A549 treated with dexamethasone at 1 μM for 4 hours (cell line): ENCODE data around the gene TSC1. TPM values are rescaled to one million over a fixed set of nuclear protein-coding genes. Genes with fewer than 3 reads are reported as not detected.

Source experiments
- total RNA-seq: library from RNA; stranded (reverse); fragments of 200-300 nt; extraction: Qiagen RNA extraction; gene quantifications from 5 replicates; pipeline ENCODE4 v1.2.3, GENCODE V29; 2022

Gene TSC1
- total RNA-seq, result 14.7 to 17.3 TPM (median 17.1 TPM) in 5 replicates

DNA sequence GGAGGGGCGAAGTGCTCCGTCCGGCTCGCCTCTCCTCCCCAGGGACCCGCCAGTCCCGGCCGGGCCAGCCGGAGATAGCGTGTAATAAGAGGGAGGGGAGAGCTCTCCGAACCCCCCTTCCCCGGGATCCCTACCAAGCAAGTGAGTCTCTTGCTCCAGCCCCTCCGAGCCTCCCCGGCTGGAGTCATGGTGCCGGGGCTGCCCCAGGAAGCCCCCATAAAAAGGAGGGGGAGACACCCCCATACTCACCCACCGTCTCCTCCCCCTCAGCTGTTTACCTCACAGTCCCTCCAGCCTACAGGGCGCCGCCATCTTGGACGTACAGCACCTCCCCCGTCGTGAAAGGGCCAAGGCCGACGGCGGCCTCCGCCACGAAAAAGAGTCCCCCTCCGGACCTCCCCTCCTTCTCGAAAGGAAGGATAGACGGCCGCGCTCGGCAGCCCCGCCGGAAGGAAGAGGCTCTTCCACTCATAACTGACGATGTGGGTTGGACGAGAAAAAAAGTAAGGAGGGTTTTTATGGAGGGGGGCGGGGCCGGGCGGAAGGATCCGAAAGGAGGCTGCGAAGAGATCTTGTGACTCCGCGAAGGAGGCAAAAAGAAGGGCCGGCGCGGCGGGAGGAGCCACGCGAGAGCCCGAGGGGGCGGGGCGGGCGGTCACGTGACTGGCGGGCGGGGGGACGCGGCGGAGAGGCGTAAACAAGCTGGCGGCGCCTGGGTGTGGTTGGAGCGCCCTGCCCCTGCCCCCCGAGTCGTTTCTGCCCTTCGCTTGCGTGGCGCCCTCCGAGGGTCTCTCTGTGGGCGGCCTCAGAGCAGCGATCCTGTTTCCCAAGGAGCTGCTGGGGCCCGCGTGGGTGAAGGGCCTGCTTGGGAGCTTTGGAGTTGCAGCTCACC is at the start of gene TSC1:
Gene TSC1, minus strand, starts transcription at position 323 of the 892 bp plus-strand sequence. CDS start 15,744 bp downstream, outside the sequence.

DNA sequence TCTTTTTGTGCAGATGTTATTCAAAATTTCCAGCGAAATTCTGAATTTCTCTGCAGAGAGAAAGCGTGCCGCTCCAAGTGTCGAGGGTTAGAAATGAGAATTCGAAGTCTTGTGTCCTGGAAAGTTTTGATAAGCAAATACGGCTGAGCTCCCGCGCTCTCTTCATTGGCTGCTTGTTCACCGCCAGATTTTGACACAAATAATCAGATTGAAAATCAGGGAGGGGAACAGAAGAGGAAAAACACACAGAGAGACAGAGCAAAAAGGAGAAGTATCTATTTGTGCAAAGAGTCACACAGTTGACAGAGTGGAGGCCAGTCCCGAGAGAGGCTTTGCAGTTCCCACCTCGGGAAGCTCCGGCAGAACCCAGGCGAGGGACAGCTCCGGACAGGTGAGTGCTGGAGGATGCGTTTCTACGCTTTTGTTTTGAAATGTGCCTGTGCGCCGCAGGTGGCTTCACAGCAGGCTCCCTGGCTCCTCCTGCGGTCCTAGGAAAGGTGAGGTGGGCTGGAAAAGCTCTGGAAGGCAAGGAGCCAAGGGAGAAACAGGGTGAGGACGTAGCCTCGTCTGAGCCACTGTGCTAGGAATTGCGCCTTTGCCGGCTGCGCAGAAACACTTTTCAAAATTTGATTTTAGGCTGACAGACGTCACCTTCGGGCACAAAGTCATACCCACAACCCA is 34.2 kb upstream of the TSC1 start, which contains the start of gene GFI1B:
Gene GFI1B, plus strand, starts transcription at position 244 of the 681 bp plus-strand sequence. CDS start 7,985 bp downstream, outside the sequence.

DNA sequence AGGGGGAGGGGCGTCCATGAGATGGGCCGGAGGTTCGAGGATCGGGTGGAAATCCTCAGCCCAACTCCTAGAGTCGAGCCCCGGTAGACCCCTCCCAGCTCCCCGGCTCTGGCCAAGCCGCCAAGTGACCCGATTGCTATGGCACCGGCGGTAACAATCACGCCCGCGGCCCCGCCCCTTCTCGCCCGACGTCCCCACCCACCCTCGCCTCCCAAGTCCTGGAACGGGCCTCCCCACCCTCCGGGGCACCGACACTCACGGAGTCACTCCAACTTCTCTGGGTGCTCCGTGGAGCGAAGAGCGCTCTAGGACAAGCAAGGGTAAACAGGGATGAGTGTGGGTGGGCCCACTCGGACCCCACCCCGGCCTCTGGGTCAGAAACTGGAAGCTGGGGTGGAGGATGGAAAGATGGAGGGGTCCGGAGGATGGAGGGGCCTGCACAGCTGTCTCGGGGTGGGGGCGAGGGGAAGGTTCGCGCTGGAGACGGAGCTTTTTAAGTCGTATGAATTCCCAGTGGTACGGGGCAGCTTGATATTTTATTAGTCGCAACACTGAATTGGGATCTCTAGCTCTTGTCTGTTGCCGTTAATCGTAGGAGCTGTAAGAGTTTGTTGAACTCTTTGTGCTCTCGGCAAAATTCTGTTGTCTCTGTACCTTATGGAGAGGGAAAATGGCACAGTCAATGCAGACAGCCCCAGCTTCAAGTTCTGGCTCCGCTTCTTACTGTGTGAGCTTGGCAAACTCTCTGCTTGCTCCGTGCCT is 65.5 kb downstream of the TSC1 start, which contains the start of gene SPACA9:
Gene SPACA9, plus strand, starts transcription at position 204 of the 762 bp plus-strand sequence. CDS start 5,050 bp downstream, outside the sequence.

DNA sequence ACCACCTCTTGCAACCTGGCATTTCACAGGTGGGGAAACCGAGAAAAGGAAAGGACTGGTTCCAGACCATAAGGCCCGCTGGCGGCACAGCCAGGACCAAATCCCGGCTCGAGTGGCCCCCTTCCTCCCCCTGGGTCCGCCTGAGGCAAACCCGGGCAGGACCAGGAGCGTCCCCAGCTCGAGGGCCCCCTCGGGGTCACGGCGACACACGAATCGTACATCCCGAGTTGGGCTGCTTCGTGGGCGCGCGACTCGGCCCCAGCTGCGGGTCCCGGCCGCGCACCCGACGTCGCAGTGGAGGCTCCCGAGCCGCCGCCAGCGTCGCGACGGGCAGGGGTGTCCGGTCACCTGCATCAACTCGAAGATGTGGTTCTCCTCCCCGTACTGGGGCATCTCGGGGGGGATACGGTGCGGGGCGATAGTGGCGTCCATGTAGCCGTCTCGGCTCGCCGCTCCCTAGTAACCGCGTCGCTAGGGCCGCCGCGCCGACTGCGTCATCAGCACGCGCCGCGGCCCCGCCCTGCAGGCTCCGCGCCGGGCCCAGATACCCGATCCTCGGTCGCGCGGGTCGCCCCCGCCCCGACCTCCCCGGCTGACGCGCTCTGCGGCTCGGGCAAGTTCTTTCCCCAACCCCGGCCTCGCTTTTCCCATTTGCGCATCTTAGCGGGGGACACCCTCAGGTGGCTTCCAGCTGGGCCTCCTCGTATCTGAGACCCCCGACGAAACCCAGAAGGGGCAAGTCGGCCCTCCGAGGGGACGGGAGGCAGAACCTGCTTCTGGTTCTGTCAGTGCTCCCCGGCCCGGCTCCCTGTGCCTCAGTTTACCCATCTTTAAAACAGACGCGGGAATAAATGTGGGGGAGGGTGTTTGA is 66.4 kb downstream of the TSC1 start, which contains the start of gene AK8:
Gene AK8, minus strand, starts transcription at position 461 of the 871 bp plus-strand sequence. Its CDS starts 29 bp downstream, at position 432.

Other genes with a start within 250 kb of the TSC1 start
- gene AK8, start 66.3 kb downstream of the TSC1 start, total RNA-seq, result 0.89 to 1.5 TPM (median 1.1 TPM) in 5 replicates
- gene SPACA9, start 65.7 kb downstream of the TSC1 start, total RNA-seq, result 4.2 to 6.0 TPM (median 4.8 TPM) in 5 replicates
- gene GFI1B, start 34.1 kb upstream of the TSC1 start, total RNA-seq, result 0.05 to 0.17 TPM (median 0.06 TPM) in 5 replicates
- 56.0 to 67.2 TPM (median 64.5 TPM) in 5 replicates for gene GTF3C5, start 86.4 kb upstream of the TSC1 start, total RNA-seq
- gene CEL, start 117.4 kb upstream of the TSC1 start, total RNA-seq, result 0.30 to 0.85 TPM (median 0.69 TPM) in 5 replicates
- gene RALGDS, start 176.6 kb upstream of the TSC1 start, total RNA-seq, result 19.5 to 31.4 TPM (median 27.6 TPM) in 5 replicates
- 0.95 to 2.4 TPM (median 2.1 TPM) in 5 replicates for gene GBGT1, start 219.3 kb upstream of the TSC1 start, total RNA-seq